HEK293 (cell line): ENCODE data around the gene ESRRA.

Experiments used
- AEBP2 ChIP-seq: fragments of 450-650 bp; formaldehyde crosslinking; IDR thresholded peaks from 2 replicates; pipeline ENCODE4 v1.5.1; 2016; ENCODE audit warnings: missing biosample characterization, missing genetic modification characterization, borderline replicate concordance
- CTCF ChIP-seq: fragments of 450-650 bp; formaldehyde crosslinking; IDR thresholded peaks from 2 replicates; pipeline ENCODE4 v1.5.1; 2016; ENCODE audit warnings: missing biosample characterization, missing genetic modification characterization
- GLI2 ChIP-seq: fragments of 450-650 bp; formaldehyde crosslinking; IDR thresholded peaks from 2 replicates; pipeline ENCODE4; 2017; ENCODE audit warnings: missing biosample characterization, missing genetic modification characterization, low read depth, borderline replicate concordance
- PRDM1 ChIP-seq: fragments of 450-650 bp; formaldehyde crosslinking; IDR thresholded peaks from 2 replicates; pipeline ENCODE4; 2016; ENCODE audit warnings: missing biosample characterization, missing genetic modification characterization
- PRDM10 ChIP-seq: fragments of 450-650 bp; formaldehyde crosslinking; IDR thresholded peaks from 2 replicates; pipeline ENCODE4 v1.5.1; 2016; ENCODE audit warnings: missing biosample characterization, missing genetic modification characterization
- SCRT2 ChIP-seq: fragments of 450-650 bp; formaldehyde crosslinking; IDR thresholded peaks from 2 replicates; pipeline ENCODE4 v1.5.1; 2016; ENCODE audit warnings: missing biosample characterization, missing genetic modification characterization
- ZIC2 ChIP-seq: fragments of 450-650 bp; formaldehyde crosslinking; IDR thresholded peaks from 2 replicates; pipeline ENCODE4 v1.5.1; 2016; ENCODE audit warnings: missing biosample characterization, missing genetic modification characterization
- ZNF132 ChIP-seq: fragments of 450-650 bp; formaldehyde crosslinking; IDR thresholded peaks from 2 replicates; pipeline ENCODE4 v1.5.1; 2017; ENCODE audit warnings: missing biosample characterization, missing genetic modification characterization, borderline replicate concordance
- ZNF133 ChIP-seq: fragments of 450-650 bp; formaldehyde crosslinking; IDR thresholded peaks from 2 replicates; pipeline ENCODE4 v1.5.1; 2016; ENCODE audit warnings: missing biosample characterization, missing genetic modification characterization
- ZNF155 ChIP-seq: fragments of 450-650 bp; formaldehyde crosslinking; IDR thresholded peaks from 2 replicates; pipeline ENCODE4 v1.5.1; 2016; ENCODE audit warnings: missing biosample characterization, missing genetic modification characterization
- ZNF214 ChIP-seq: fragments of 450-650 bp; formaldehyde crosslinking; IDR thresholded peaks from 2 replicates; pipeline ENCODE4 v1.5.1; 2017; ENCODE audit warnings: missing biosample characterization, mild to moderate bottlenecking, missing genetic modification characterization, borderline replicate concordance
- ZNF24 ChIP-seq: fragments of 450-650 bp; formaldehyde crosslinking; IDR thresholded peaks from 2 replicates; pipeline ENCODE4 v1.5.1; 2016; ENCODE audit warnings: missing biosample characterization, missing genetic modification characterization
- ZNF248 ChIP-seq: fragments of 450-650 bp; formaldehyde crosslinking; IDR thresholded peaks from 2 replicates; pipeline ENCODE4 v1.5.1; 2017; ENCODE audit warnings: missing biosample characterization, missing genetic modification characterization
- ZNF26 ChIP-seq: fragments of 450-650 bp; formaldehyde crosslinking; IDR thresholded peaks from 2 replicates; pipeline ENCODE4 v1.5.1; 2016; ENCODE audit warnings: missing biosample characterization, missing genetic modification characterization
- ZNF561 ChIP-seq: fragments of 450-650 bp; IDR thresholded peaks from 2 replicates; pipeline ENCODE4 v1.5.1; 2018; ENCODE audit warnings: missing biosample characterization, missing genetic modification characterization, borderline replicate concordance
- ZNF623 ChIP-seq: fragments of 450-650 bp; formaldehyde crosslinking; IDR thresholded peaks from 2 replicates; pipeline ENCODE4 v1.5.1; 2016; ENCODE audit warnings: missing biosample characterization, missing genetic modification characterization
- ZNF645 ChIP-seq: fragments of 450-650 bp; formaldehyde crosslinking; IDR thresholded peaks from 2 replicates; pipeline ENCODE4; 2016; ENCODE audit warnings: missing biosample characterization, missing genetic modification characterization
- ZNF654 ChIP-seq: fragments of 450-650 bp; formaldehyde crosslinking; IDR thresholded peaks from 2 replicates; pipeline ENCODE4 v1.5.1; 2016; ENCODE audit warnings: low read depth, missing biosample characterization, missing genetic modification characterization
- ZNF837 ChIP-seq: fragments of 450-650 bp; formaldehyde crosslinking; IDR thresholded peaks from 2 replicates; pipeline ENCODE4 v1.5.1; 2016; ENCODE audit warnings: missing biosample characterization, missing genetic modification characterization

The ESRRA gene

GRCh38 chr11:64285885-64286800 lies 19.2 kb upstream of the ESRRA start (continued):
- TF ChIP-seq ZNF26 (no peak), ZNF24 (tag by site-specific recombination) (no peak), ZNF623 (tag by site-specific recombination) (no peak), ZNF133 (tag by site-specific recombination) (no peak), ZNF132 (no peak), PRDM10 (tag by site-specific recombination) (peak; percentile 69), AEBP2 (tag by site-specific recombination) (no peak), ZNF214 (no peak), SCRT2 (no peak), ZNF837 (no peak), ZIC2 (tag by site-specific recombination) (0 out of 2 replicates have a peak, but pooled peaks have one; percentile 22), CTCF (tag by site-specific recombination) (peak; percentile 67), PRDM1 (tag by site-specific recombination) (no peak), ZNF155 (tag by site-specific recombination) (no peak), GLI2 (tag by site-specific recombination) (no peak), ZNF561 (tag by site-specific recombination) (no peak), ZNF645 (tag by site-specific recombination) (no peak), ZNF248 (tag by site-specific recombination) (no peak), ZNF654 (tag by site-specific recombination) (no peak)
- TF ChIP-seq, all 188 proteins: peak for 13
